SK-N-SH (cell line): ENCODE measurements around the gene DSCAM. TPM values are rescaled to one million over a fixed set of nuclear protein-coding genes. Genes with fewer than 3 reads are reported as not detected.

Experiments
- CTCF ChIA-PET: fragments of 300-600, 350-600 bp; formaldehyde crosslinking; extraction: SDS; loops from one replicate; lab custom pipeline; 2021; lab: Yijun Ruan, JAX
- POLR2A ChIA-PET: fragments of 350-600 bp; sonication (Branson Sonifier 250); formaldehyde crosslinking; extraction: SDS; loops from one replicate; lab custom pipeline; 2020; ENCODE audit warnings: antibody characterized with exemption, inconsistent platforms; lab: Yijun Ruan, JAX
- DNase-seq: peaks from one replicate; pipeline ENCODE4 v3.0.0; 2012
- H2AFZ ChIP-seq: fragments of 200-600 bp; sonication (generic); 2 replicates; pipeline ENCODE4 v1.8.1; 2016; ENCODE audit warnings: antibody characterized with exemption, mild to moderate bottlenecking, low read depth
- H3F3A ChIP-seq: fragments of 200-600 bp; sonication (generic); replicated peaks from 2 replicates; pipeline ENCODE3; 2016; ENCODE audit warnings: antibody characterized with exemption, mild to moderate bottlenecking; ENCODE audit not compliant: insufficient read depth
- H3K27ac ChIP-seq, 2 experiments: fragments of 200-500 bp in 1 of 2; fragments of 200-600 bp in 1 of 2; sonication (Bioruptor generic) in 1 of 2; sonication (generic), shearing (Covaris generic) in 1 of 2; 2 replicates each; pipeline versions ENCODE4 v1.5.1 to v1.6.1; 2014 to 2016; ENCODE audit warnings: low read depth in 2 of 2, inconsistent platforms in 1 of 2, low read length in 1 of 2, mild to moderate bottlenecking in 1 of 2, mixed read lengths in 1 of 2
- H3K27me3 ChIP-seq: fragments of 200-600 bp; sonication (generic), shearing (Covaris generic); 2 replicates; pipeline ENCODE4 v1.6.1; 2016; ENCODE audit warnings: mixed run types; ENCODE audit not compliant: insufficient read depth
- H3K36me3 ChIP-seq, 2 experiments: fragments of 200-500 bp in 1 of 2; fragments of 200-600 bp in 1 of 2; sonication (Bioruptor generic) in 1 of 2; sonication (generic) in 1 of 2; replicated peaks in 1 of 2; 2 replicates each; pipeline versions ENCODE3 to v1.5.1; 2014 to 2016; ENCODE audit warnings: low read length in 1 of 2, mild to moderate bottlenecking in 1 of 2; ENCODE audit not compliant: insufficient read depth in 2 of 2, control insufficient read depth in 1 of 2
- H3K4me1 ChIP-seq, 2 experiments: fragments of 200-500 bp in 1 of 2; fragments of 200-600 bp in 1 of 2; sonication (Bioruptor generic) in 1 of 2; sonication (generic), shearing (Covaris generic) in 1 of 2; 2 replicates each; pipeline versions ENCODE4 v1.5.1 to v1.6.1; 2014 to 2016; ENCODE audit warnings: low read depth in 1 of 2, low read length in 1 of 2, mixed run types in 1 of 2; ENCODE audit not compliant: insufficient read depth in 2 of 2, control insufficient read depth in 1 of 2
- H3K4me2 ChIP-seq: fragments of 200-600 bp; sonication (generic), shearing (Covaris generic); 2 replicates; pipeline ENCODE4 v1.6.1; 2017; ENCODE audit warnings: mixed run types
- H3K4me3 ChIP-seq, 2 experiments: fragments of 200-500 bp in 1 of 2; fragments of 200-600 bp in 1 of 2; sonication (Bioruptor generic) in 1 of 2; sonication (generic), shearing (Covaris generic) in 1 of 2; 2 replicates each; pipeline versions ENCODE4 v1.5.1 to v1.8.1; 2014 to 2016; ENCODE audit warnings: low read depth in 2 of 2, inconsistent platforms in 1 of 2, low read length in 1 of 2, mild to moderate bottlenecking in 1 of 2, mixed read lengths in 1 of 2, moderate library complexity in 1 of 2
- H3K79me2 ChIP-seq: fragments of 200-600 bp; sonication (generic); 2 replicates; pipeline ENCODE4 v1.8.1; 2017; ENCODE audit warnings: mild to moderate bottlenecking; ENCODE audit not compliant: insufficient read depth
- H3K9ac ChIP-seq: fragments of 200-600 bp; sonication (generic); 2 replicates; pipeline ENCODE4 v1.6.1; 2017; ENCODE audit warnings: mixed run types
- H3K9me2 ChIP-seq: fragments of 200-600 bp; sonication (generic); 2 replicates; pipeline ENCODE4 v1.6.1; 2017; ENCODE audit warnings: mixed run types
- H3K9me3 ChIP-seq: fragments of 200-600 bp; sonication (generic); 2 replicates; pipeline ENCODE4 v1.6.1; 2017; ENCODE audit warnings: mixed run types, mild to moderate bottlenecking, moderate library complexity
- H4K20me1 ChIP-seq: fragments of 200-600 bp; sonication (generic); 2 replicates; pipeline ENCODE4 v1.6.1; 2017; ENCODE audit warnings: mild to moderate bottlenecking, mixed run types; ENCODE audit not compliant: insufficient read depth
- CHD2 ChIP-seq: fragments of 150-350 bp; IDR thresholded peaks from 2 replicates; pipeline ENCODE4 v1.6.1; 2018; ENCODE audit warnings: low read length; ENCODE audit not compliant: partially characterized antibody
- EP300 ChIP-seq, 2 experiments: IDR thresholded peaks; 2 replicates each; pipeline versions ENCODE4 v1.4.0 to v1.6.1; 2012; ENCODE audit warnings: borderline replicate concordance in 1 of 2, low read depth in 1 of 2, low read length in 1 of 2
- EZH2phosphoT487 ChIP-seq: fragments of 200-600 bp; sonication (generic); IDR thresholded peaks from 2 replicates; pipeline ENCODE4 v1.6.1; 2017; ENCODE audit warnings: low read depth, mixed run types, mild to moderate bottlenecking, antibody characterized with exemption, moderate library complexity, borderline replicate concordance
- FOSL2 ChIP-seq: IDR thresholded peaks from 2 replicates; pipeline ENCODE4 v1.4.0; 2012; ENCODE audit warnings: low read depth, mild to moderate bottlenecking, moderate library complexity, borderline replicate concordance
- FOXJ3 ChIP-seq: sonication (generic); formaldehyde crosslinking; IDR thresholded peaks from 2 replicates; pipeline ENCODE4 v1.5.1; 2020; ENCODE audit warnings: mild to moderate bottlenecking, missing genetic modification reagents
- GATA2 ChIP-seq: sonication (generic); formaldehyde crosslinking; IDR thresholded peaks from 2 replicates; pipeline ENCODE4 v1.5.0; 2020; ENCODE audit warnings: mild to moderate bottlenecking, missing genetic modification reagents
- JUND ChIP-seq: IDR thresholded peaks from 2 replicates; pipeline ENCODE4 v1.4.0; 2012
- NFIC ChIP-seq: IDR thresholded peaks from 2 replicates; pipeline ENCODE4 v1.4.0; 2012; ENCODE audit warnings: borderline replicate concordance
- NRF1 ChIP-seq: IDR thresholded peaks from 2 replicates; pipeline ENCODE4 v1.6.1; 2012; ENCODE audit warnings: low read depth, mild to moderate bottlenecking, low read length
- RAD21 ChIP-seq: IDR thresholded peaks from 2 replicates; pipeline ENCODE4 v1.6.1; 2012; ENCODE audit warnings: mild to moderate bottlenecking, low read length
- RXRA ChIP-seq: IDR thresholded peaks from 2 replicates; pipeline ENCODE4 v1.4.0; 2012; ENCODE audit warnings: low read depth, mild to moderate bottlenecking, borderline replicate concordance
- TAF1 ChIP-seq: IDR thresholded peaks from 2 replicates; pipeline ENCODE4 v1.6.1; 2012; ENCODE audit warnings: low read depth, mild to moderate bottlenecking, low read length, moderate library complexity, borderline replicate concordance
- TCF12 ChIP-seq: IDR thresholded peaks from 2 replicates; pipeline ENCODE4 v1.4.0; 2012
- ZBTB33 ChIP-seq: IDR thresholded peaks from 2 replicates; pipeline ENCODE4 v1.4.0; 2012; ENCODE audit warnings: low read depth, borderline replicate concordance
- WGBS: methylation state at CpG from one replicate; pipeline ENCODE4 v1.1.6; 2017; ENCODE audit warnings: low lambda C conversion rate; 5-methylcytosine and 5-hydroxymethylcytosine counted together
- polyA plus RNA-seq, 3 experiments: library from polyadenylated mRNA; depleted of rRNA; stranded (reverse); fragments of >200 nt; gene quantifications; 2 replicates each; pipeline ENCODE4 v1.2.3, GENCODE V29; 2012
- TF ChIP-seq, protein P1 (sequence below): fragments of 150-350 bp; IDR thresholded peaks from 2 replicates; pipeline ENCODE4 v1.6.1; 2016; ENCODE audit warnings: mild to moderate bottlenecking, low read depth, low read length
- TF ChIP-seq, protein P2 (sequence below): IDR thresholded peaks from 2 replicates; pipeline ENCODE4 v1.6.1; 2012; ENCODE audit warnings: mild to moderate bottlenecking, low read depth, low read length, moderate library complexity

Gene DSCAM
- polyA plus RNA-seq, 1 of the 3 experiments (the other 2 are of a cell fraction): not detected

DNA sequence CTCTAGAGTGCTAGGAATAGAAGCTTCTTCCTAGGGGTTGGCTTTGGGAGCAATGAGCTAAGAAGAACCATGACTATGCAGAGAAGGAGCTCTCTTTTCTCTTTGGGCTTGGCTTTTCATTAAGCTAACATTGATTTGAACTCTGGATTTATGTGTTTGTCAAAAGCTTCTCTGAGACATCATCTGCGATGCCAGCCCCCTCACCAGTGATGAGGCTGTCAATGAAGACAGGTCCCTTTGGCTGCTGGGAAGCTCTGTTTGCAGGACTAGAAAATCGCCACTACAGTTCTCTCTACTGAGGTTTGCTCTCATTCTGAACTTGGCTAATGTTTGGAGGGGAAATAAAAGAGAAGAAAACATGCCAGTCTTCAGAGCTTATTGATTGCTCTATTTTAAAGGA is 794.7 kb downstream of the DSCAM start (continued):
- TF ChIP-seq, protein P1, sequence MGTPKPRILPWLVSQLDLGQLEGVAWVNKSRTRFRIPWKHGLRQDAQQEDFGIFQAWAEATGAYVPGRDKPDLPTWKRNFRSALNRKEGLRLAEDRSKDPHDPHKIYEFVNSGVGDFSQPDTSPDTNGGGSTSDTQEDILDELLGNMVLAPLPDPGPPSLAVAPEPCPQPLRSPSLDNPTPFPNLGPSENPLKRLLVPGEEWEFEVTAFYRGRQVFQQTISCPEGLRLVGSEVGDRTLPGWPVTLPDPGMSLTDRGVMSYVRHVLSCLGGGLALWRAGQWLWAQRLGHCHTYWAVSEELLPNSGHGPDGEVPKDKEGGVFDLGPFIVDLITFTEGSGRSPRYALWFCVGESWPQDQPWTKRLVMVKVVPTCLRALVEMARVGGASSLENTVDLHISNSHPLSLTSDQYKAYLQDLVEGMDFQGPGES: no peak

GRCh38 chr21:40051801-40052200 is 795.2 kb downstream of the DSCAM start:
- Histone ChIP-seq H3F3A (no peaks in the 10 kb centered on the region), H3K4me3 (no peak overlapping the region), H3K27ac (no peak overlapping the region), H3K36me3 (no peaks in the 10 kb centered on the region), H3K9ac (no peak overlapping the region), H4K20me1 (no peaks in the 10 kb centered on the region), H2AFZ (no peak overlapping the region), H3K79me2 (no peaks in the 10 kb centered on the region), H3K9me2 (no peaks in the 10 kb centered on the region), H3K27me3 (no peaks in the 10 kb centered on the region), H3K4me1 (peaks cover 0 to 22% of the 10 kb centered on the region in 2 experiments; a peak in 1 of 4 replicates), H3K9me3 (no peaks in the 10 kb centered on the region), H3K4me2 (no peak overlapping the region)
- 72% methylated on average over 11 of the region's 11 CpGs for WGBS
- ChIA-PET CTCF (interaction anchor here (1.5 to 1.7 kb wide), 2 partner anchors 9 to 69 kb away, joined by 3 to 6 read pairs; no protein-coding TSS in a partner anchor), POLR2A (no interaction called here)
- DNase-seq: no peak
- TF ChIP-seq GATA2 (CRISPR knock-in tag) (no peak), JUND (no peak)

DNA sequence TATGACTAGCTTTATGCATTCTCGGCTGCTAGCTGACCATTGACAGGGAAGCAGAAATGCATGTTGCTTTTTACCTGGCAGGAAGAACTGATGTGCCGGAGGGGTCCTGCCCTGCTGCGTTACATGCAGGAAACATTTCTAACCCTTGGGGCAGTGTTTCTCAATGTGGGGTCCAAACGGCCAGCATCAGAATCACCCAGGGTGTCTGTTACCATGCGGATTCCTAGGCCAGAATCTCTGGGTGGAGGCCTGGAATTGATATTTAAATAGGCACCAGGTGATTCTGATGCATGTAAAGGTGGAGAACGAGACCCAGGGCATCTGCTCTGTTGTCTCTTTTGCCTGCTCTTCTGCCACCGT is 797.0 kb downstream of the DSCAM start:
- no peak for DNase-seq
- no peaks in the 10 kb centered on the region for H3K79me2 ChIP-seq
- WGBS: 16% methylated on average over 7 of the region's 7 CpGs
- no peak overlapping the region for H3K9ac ChIP-seq
- H3K27me3 ChIP-seq: no peaks in the 10 kb centered on the region
- H2AFZ ChIP-seq: no peak overlapping the region
- ChIA-PET POLR2A (no interaction called here), CTCF (no interaction called here)
- H4K20me1 ChIP-seq: no peaks in the 10 kb centered on the region
- H3K9me3 ChIP-seq: no peaks in the 10 kb centered on the region
- H3K27ac ChIP-seq: no peak overlapping the region
- no peaks in the 10 kb centered on the region for H3K36me3 ChIP-seq
- H3K4me1 ChIP-seq: peaks cover 0 to 22% of the 10 kb centered on the region in 2 experiments; a peak in 1 of 4 replicates
- H3K4me2 ChIP-seq: no peak overlapping the region
- TF ChIP-seq, protein P1: no peak
- no peak for TF ChIP-seq EZH2phosphoT487
- TF ChIP-seq TAF1: no peak
- TF ChIP-seq ZBTB33: no peak
- no peak for TF ChIP-seq TCF12
- TF ChIP-seq RXRA: no peak
- TF ChIP-seq NRF1: no peak
- TF ChIP-seq EP300 (IDR thresholded peaks at IDR 0.05; ENCODE audit: borderline replicate concordance in 1 of 2, low read depth in 1 of 2, low read length in 1 of 2): no peak
- TF ChIP-seq NFIC: no peak
- TF ChIP-seq FOXJ3 (CRISPR knock-in tag): no peak
- no peak for TF ChIP-seq RAD21
- no peak for TF ChIP-seq FOSL2
- TF ChIP-seq CHD2: no peak
- TF ChIP-seq, protein P2, sequence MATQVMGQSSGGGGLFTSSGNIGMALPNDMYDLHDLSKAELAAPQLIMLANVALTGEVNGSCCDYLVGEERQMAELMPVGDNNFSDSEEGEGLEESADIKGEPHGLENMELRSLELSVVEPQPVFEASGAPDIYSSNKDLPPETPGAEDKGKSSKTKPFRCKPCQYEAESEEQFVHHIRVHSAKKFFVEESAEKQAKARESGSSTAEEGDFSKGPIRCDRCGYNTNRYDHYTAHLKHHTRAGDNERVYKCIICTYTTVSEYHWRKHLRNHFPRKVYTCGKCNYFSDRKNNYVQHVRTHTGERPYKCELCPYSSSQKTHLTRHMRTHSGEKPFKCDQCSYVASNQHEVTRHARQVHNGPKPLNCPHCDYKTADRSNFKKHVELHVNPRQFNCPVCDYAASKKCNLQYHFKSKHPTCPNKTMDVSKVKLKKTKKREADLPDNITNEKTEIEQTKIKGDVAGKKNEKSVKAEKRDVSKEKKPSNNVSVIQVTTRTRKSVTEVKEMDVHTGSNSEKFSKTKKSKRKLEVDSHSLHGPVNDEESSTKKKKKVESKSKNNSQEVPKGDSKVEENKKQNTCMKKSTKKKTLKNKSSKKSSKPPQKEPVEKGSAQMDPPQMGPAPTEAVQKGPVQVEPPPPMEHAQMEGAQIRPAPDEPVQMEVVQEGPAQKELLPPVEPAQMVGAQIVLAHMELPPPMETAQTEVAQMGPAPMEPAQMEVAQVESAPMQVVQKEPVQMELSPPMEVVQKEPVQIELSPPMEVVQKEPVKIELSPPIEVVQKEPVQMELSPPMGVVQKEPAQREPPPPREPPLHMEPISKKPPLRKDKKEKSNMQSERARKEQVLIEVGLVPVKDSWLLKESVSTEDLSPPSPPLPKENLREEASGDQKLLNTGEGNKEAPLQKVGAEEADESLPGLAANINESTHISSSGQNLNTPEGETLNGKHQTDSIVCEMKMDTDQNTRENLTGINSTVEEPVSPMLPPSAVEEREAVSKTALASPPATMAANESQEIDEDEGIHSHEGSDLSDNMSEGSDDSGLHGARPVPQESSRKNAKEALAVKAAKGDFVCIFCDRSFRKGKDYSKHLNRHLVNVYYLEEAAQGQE: no peak
- no peaks in the 10 kb centered on the region for H3K9me2 ChIP-seq
- H3F3A ChIP-seq: no peaks in the 10 kb centered on the region
- H3K4me3 ChIP-seq: no peak overlapping the region
